Measurements from ENCODE around the gene SPACA7. TPM values are rescaled to one million over a fixed set of nuclear protein-coding genes. Genes with fewer than 3 reads are reported as not detected.

The SPACA7 gene
- total and polyA plus RNA-seq, 4 donors, result not detected

DNA sequence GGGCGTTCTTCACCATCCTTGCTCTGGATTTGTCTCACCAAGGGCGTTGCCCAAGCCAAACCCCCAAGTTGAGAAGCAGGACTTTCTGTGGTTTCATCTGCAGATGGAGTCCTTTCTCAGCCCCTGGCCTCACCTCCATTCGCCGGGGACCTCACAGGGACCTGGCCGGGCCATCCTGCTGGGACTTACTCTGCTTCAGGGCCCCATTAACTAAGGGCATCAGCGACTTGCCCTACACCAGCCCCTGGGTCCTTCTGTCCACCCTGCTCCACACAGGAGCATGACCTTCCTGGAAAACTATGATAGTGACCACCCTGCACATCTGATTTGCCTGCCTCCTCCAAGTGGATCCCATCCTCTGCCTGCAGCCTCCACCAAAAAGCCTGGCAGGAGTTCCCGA lies 47.2 kb upstream of the SPACA7 start:
- DNase-seq (ENCODE audit: low spot score), result no peak
- no peak overlapping the region for H3K4me3 ChIP-seq (ENCODE audit: low read depth in 1 of 3, low read length in 3 of 3)
- peaks cover 2 to 8% (median 5%) of the 10 kb centered on the region in 4 donors for H3K4me1 ChIP-seq (ENCODE audit: control insufficient read depth in 4 of 4, insufficient read depth in 4 of 4, low read length in 3 of 4)
- no peak for TF ChIP-seq SP1 (IDR thresholded peaks at IDR 0.05)
- TF ChIP-seq, protein P1, sequence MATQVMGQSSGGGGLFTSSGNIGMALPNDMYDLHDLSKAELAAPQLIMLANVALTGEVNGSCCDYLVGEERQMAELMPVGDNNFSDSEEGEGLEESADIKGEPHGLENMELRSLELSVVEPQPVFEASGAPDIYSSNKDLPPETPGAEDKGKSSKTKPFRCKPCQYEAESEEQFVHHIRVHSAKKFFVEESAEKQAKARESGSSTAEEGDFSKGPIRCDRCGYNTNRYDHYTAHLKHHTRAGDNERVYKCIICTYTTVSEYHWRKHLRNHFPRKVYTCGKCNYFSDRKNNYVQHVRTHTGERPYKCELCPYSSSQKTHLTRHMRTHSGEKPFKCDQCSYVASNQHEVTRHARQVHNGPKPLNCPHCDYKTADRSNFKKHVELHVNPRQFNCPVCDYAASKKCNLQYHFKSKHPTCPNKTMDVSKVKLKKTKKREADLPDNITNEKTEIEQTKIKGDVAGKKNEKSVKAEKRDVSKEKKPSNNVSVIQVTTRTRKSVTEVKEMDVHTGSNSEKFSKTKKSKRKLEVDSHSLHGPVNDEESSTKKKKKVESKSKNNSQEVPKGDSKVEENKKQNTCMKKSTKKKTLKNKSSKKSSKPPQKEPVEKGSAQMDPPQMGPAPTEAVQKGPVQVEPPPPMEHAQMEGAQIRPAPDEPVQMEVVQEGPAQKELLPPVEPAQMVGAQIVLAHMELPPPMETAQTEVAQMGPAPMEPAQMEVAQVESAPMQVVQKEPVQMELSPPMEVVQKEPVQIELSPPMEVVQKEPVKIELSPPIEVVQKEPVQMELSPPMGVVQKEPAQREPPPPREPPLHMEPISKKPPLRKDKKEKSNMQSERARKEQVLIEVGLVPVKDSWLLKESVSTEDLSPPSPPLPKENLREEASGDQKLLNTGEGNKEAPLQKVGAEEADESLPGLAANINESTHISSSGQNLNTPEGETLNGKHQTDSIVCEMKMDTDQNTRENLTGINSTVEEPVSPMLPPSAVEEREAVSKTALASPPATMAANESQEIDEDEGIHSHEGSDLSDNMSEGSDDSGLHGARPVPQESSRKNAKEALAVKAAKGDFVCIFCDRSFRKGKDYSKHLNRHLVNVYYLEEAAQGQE (IDR thresholded peaks at IDR 0.05), result no peak
- no peak for TF ChIP-seq NR2F2 (IDR thresholded peaks at IDR 0.05)
- TF ChIP-seq YY1 (IDR thresholded peaks at IDR 0.05), result no peak
- no peak for TF ChIP-seq JUND (IDR thresholded peaks at IDR 0.05)
- TF ChIP-seq, protein P2, sequence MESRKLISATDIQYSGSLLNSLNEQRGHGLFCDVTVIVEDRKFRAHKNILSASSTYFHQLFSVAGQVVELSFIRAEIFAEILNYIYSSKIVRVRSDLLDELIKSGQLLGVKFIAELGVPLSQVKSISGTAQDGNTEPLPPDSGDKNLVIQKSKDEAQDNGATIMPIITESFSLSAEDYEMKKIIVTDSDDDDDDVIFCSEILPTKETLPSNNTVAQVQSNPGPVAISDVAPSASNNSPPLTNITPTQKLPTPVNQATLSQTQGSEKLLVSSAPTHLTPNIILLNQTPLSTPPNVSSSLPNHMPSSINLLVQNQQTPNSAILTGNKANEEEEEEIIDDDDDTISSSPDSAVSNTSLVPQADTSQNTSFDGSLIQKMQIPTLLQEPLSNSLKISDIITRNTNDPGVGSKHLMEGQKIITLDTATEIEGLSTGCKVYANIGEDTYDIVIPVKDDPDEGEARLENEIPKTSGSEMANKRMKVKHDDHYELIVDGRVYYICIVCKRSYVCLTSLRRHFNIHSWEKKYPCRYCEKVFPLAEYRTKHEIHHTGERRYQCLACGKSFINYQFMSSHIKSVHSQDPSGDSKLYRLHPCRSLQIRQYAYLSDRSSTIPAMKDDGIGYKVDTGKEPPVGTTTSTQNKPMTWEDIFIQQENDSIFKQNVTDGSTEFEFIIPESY (IDR thresholded peaks at IDR 0.05), result no peak
- TF ChIP-seq HNF4G (IDR thresholded peaks at IDR 0.05), result no peak
- TF ChIP-seq, protein P3, sequence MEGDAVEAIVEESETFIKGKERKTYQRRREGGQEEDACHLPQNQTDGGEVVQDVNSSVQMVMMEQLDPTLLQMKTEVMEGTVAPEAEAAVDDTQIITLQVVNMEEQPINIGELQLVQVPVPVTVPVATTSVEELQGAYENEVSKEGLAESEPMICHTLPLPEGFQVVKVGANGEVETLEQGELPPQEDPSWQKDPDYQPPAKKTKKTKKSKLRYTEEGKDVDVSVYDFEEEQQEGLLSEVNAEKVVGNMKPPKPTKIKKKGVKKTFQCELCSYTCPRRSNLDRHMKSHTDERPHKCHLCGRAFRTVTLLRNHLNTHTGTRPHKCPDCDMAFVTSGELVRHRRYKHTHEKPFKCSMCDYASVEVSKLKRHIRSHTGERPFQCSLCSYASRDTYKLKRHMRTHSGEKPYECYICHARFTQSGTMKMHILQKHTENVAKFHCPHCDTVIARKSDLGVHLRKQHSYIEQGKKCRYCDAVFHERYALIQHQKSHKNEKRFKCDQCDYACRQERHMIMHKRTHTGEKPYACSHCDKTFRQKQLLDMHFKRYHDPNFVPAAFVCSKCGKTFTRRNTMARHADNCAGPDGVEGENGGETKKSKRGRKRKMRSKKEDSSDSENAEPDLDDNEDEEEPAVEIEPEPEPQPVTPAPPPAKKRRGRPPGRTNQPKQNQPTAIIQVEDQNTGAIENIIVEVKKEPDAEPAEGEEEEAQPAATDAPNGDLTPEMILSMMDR (IDR thresholded peaks at IDR 0.05; ENCODE audit: low read depth, low read length, missing input control), result no peak
- TF ChIP-seq RXRA (IDR thresholded peaks at IDR 0.05), result no peak
- TF ChIP-seq, protein P4, sequence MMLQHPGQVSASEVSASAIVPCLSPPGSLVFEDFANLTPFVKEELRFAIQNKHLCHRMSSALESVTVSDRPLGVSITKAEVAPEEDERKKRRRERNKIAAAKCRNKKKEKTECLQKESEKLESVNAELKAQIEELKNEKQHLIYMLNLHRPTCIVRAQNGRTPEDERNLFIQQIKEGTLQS (IDR thresholded peaks at IDR 0.05), result no peak
- TF ChIP-seq RAD21 (IDR thresholded peaks at IDR 0.05), result no peak
- TF ChIP-seq, protein P5, sequence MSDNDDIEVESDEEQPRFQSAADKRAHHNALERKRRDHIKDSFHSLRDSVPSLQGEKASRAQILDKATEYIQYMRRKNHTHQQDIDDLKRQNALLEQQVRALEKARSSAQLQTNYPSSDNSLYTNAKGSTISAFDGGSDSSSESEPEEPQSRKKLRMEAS (IDR thresholded peaks at IDR 0.05), result no peak
- TF ChIP-seq FOXA1 (IDR thresholded peaks at IDR 0.05), result no peak
- TF ChIP-seq FOXA2 (IDR thresholded peaks at IDR 0.05), result no peak
- TF ChIP-seq EGR1 (IDR thresholded peaks at IDR 0.05; ENCODE audit: low read depth in 2 of 2), result no peak
- TF ChIP-seq GABPA (IDR thresholded peaks at IDR 0.05 in 1 of 2, conservative IDR thresholded peaks at IDR 0.05 in 1 of 2), result no peak
- no peak for TF ChIP-seq TAF1 (conservative IDR thresholded peaks at IDR 0.05)
- TF ChIP-seq HNF4A (conservative IDR thresholded peaks at IDR 0.05), result no peak
- no peaks in the 10 kb centered on the region for H3K36me3 ChIP-seq (ENCODE audit: control insufficient read depth in 4 of 4, insufficient read depth in 3 of 4, low read depth in 1 of 4, low read length in 3 of 4)
- H3K9ac ChIP-seq (ENCODE audit: low read depth in 1 of 2, low read length in 2 of 2), result no peak overlapping the region
- no peak overlapping the region for H3K27ac ChIP-seq (ENCODE audit: low read depth in 1 of 2, low read length in 2 of 2)
- WGBS, result 81% methylated on average over 7 of the region's 7 CpGs
- no peaks in the 10 kb centered on the region for H3K9me3 ChIP-seq (ENCODE audit: control insufficient read depth in 4 of 4, low read length in 3 of 4)
- no peaks in the 10 kb centered on the region for H3K27me3 ChIP-seq (ENCODE audit: control insufficient read depth in 4 of 4, insufficient read depth in 4 of 4, low read length in 3 of 4)
